SK-N-SH (cell line): ENCODE results near the gene PLCG2. TPM values are rescaled to one million over a fixed set of nuclear protein-coding genes. Genes with fewer than 3 reads are reported as not detected.

Experiments
- CTCF ChIA-PET: fragments of 300-600, 350-600 bp; formaldehyde crosslinking; extraction: SDS; loops from one replicate; lab custom pipeline; 2021; lab: Yijun Ruan, JAX
- POLR2A ChIA-PET: fragments of 350-600 bp; sonication (Branson Sonifier 250); formaldehyde crosslinking; extraction: SDS; loops from one replicate; lab custom pipeline; 2020; ENCODE audit warnings: antibody characterized with exemption, inconsistent platforms; lab: Yijun Ruan, JAX
- DNase-seq: peaks from one replicate; pipeline ENCODE4 v3.0.0; 2012
- H2AFZ ChIP-seq: fragments of 200-600 bp; sonication (generic); 2 replicates; pipeline ENCODE4 v1.8.1; 2016; ENCODE audit warnings: antibody characterized with exemption, mild to moderate bottlenecking, low read depth
- H3F3A ChIP-seq: fragments of 200-600 bp; sonication (generic); replicated peaks from 2 replicates; pipeline ENCODE3; 2016; ENCODE audit warnings: antibody characterized with exemption, mild to moderate bottlenecking; ENCODE audit not compliant: insufficient read depth
- H3K27ac ChIP-seq, 2 experiments: fragments of 200-500 bp in 1 of 2; fragments of 200-600 bp in 1 of 2; sonication (Bioruptor generic) in 1 of 2; sonication (generic), shearing (Covaris generic) in 1 of 2; 2 replicates each; pipeline versions ENCODE4 v1.5.1 to v1.6.1; 2014 to 2016; ENCODE audit warnings: low read depth in 2 of 2, inconsistent platforms in 1 of 2, low read length in 1 of 2, mild to moderate bottlenecking in 1 of 2, mixed read lengths in 1 of 2
- H3K27me3 ChIP-seq: fragments of 200-600 bp; sonication (generic), shearing (Covaris generic); 2 replicates; pipeline ENCODE4 v1.6.1; 2016; ENCODE audit warnings: mixed run types; ENCODE audit not compliant: insufficient read depth
- H3K36me3 ChIP-seq, 2 experiments: fragments of 200-500 bp in 1 of 2; fragments of 200-600 bp in 1 of 2; sonication (Bioruptor generic) in 1 of 2; sonication (generic) in 1 of 2; replicated peaks in 1 of 2; 2 replicates each; pipeline versions ENCODE3 to v1.5.1; 2014 to 2016; ENCODE audit warnings: low read length in 1 of 2, mild to moderate bottlenecking in 1 of 2; ENCODE audit not compliant: insufficient read depth in 2 of 2, control insufficient read depth in 1 of 2
- H3K4me1 ChIP-seq, 2 experiments: fragments of 200-500 bp in 1 of 2; fragments of 200-600 bp in 1 of 2; sonication (Bioruptor generic) in 1 of 2; sonication (generic), shearing (Covaris generic) in 1 of 2; 2 replicates each; pipeline versions ENCODE4 v1.5.1 to v1.6.1; 2014 to 2016; ENCODE audit warnings: low read depth in 1 of 2, low read length in 1 of 2, mixed run types in 1 of 2; ENCODE audit not compliant: insufficient read depth in 2 of 2, control insufficient read depth in 1 of 2
- H3K4me2 ChIP-seq: fragments of 200-600 bp; sonication (generic), shearing (Covaris generic); 2 replicates; pipeline ENCODE4 v1.6.1; 2017; ENCODE audit warnings: mixed run types
- H3K4me3 ChIP-seq, 2 experiments: fragments of 200-500 bp in 1 of 2; fragments of 200-600 bp in 1 of 2; sonication (Bioruptor generic) in 1 of 2; sonication (generic), shearing (Covaris generic) in 1 of 2; 2 replicates each; pipeline versions ENCODE4 v1.5.1 to v1.8.1; 2014 to 2016; ENCODE audit warnings: low read depth in 2 of 2, inconsistent platforms in 1 of 2, low read length in 1 of 2, mild to moderate bottlenecking in 1 of 2, mixed read lengths in 1 of 2, moderate library complexity in 1 of 2
- H3K79me2 ChIP-seq: fragments of 200-600 bp; sonication (generic); 2 replicates; pipeline ENCODE4 v1.8.1; 2017; ENCODE audit warnings: mild to moderate bottlenecking; ENCODE audit not compliant: insufficient read depth
- H3K9ac ChIP-seq: fragments of 200-600 bp; sonication (generic); 2 replicates; pipeline ENCODE4 v1.6.1; 2017; ENCODE audit warnings: mixed run types
- H3K9me2 ChIP-seq: fragments of 200-600 bp; sonication (generic); 2 replicates; pipeline ENCODE4 v1.6.1; 2017; ENCODE audit warnings: mixed run types
- H3K9me3 ChIP-seq: fragments of 200-600 bp; sonication (generic); 2 replicates; pipeline ENCODE4 v1.6.1; 2017; ENCODE audit warnings: mixed run types, mild to moderate bottlenecking, moderate library complexity
- H4K20me1 ChIP-seq: fragments of 200-600 bp; sonication (generic); 2 replicates; pipeline ENCODE4 v1.6.1; 2017; ENCODE audit warnings: mild to moderate bottlenecking, mixed run types; ENCODE audit not compliant: insufficient read depth
- FOXM1 ChIP-seq: IDR thresholded peaks from 2 replicates; pipeline ENCODE4 v1.4.0; 2012; ENCODE audit warnings: low read depth, mild to moderate bottlenecking
- GABPA ChIP-seq: IDR thresholded peaks from 2 replicates; pipeline ENCODE4 v1.4.0; 2012; ENCODE audit warnings: low read depth, mild to moderate bottlenecking
- NRF1 ChIP-seq: IDR thresholded peaks from 2 replicates; pipeline ENCODE4 v1.6.1; 2012; ENCODE audit warnings: low read depth, mild to moderate bottlenecking, low read length
- RCOR1 ChIP-seq: fragments of 150-350 bp; IDR thresholded peaks from 2 replicates; pipeline ENCODE4 v1.6.1; 2017; ENCODE audit warnings: antibody characterized with exemption, low read length
- RXRA ChIP-seq: IDR thresholded peaks from 2 replicates; pipeline ENCODE4 v1.4.0; 2012; ENCODE audit warnings: low read depth, mild to moderate bottlenecking, borderline replicate concordance
- SIN3A ChIP-seq: IDR thresholded peaks from 2 replicates; pipeline ENCODE4 v1.6.1; 2012; ENCODE audit warnings: low read depth, mild to moderate bottlenecking, low read length, moderate library complexity, borderline replicate concordance
- SMC3 ChIP-seq: IDR thresholded peaks from 2 replicates; pipeline ENCODE4 v1.6.1; 2012; ENCODE audit warnings: low read depth, low read length, improper control_type of control experiment
- TAF1 ChIP-seq: IDR thresholded peaks from 2 replicates; pipeline ENCODE4 v1.6.1; 2012; ENCODE audit warnings: low read depth, mild to moderate bottlenecking, low read length, moderate library complexity, borderline replicate concordance
- YY1 ChIP-seq: IDR thresholded peaks from 2 replicates; pipeline ENCODE4 v1.4.0; 2012; ENCODE audit warnings: low read depth, mild to moderate bottlenecking
- WGBS: methylation state at CpG from one replicate; pipeline ENCODE4 v1.1.6; 2017; ENCODE audit warnings: low lambda C conversion rate; 5-methylcytosine and 5-hydroxymethylcytosine counted together
- polyA plus RNA-seq, 3 experiments: library from polyadenylated mRNA; depleted of rRNA; stranded (reverse); fragments of >200 nt; gene quantifications; 2 replicates each; pipeline ENCODE4 v1.2.3, GENCODE V29; 2012

PLCG2 gene
- polyA plus RNA-seq, 1 of the 3 experiments (the other 2 are of a cell fraction): 0.23 TPM

- Histone ChIP-seq H3F3A (no peaks in the 10 kb centered on the region), H3K79me2 (no peaks in the 10 kb centered on the region), H3K27me3 (no peaks in the 10 kb centered on the region), H3K27ac (no peak overlapping the region), H3K9me3 (no peaks in the 10 kb centered on the region), H3K9ac (no peak overlapping the region), H3K4me3 (no peak overlapping the region), H3K9me2 (no peaks in the 10 kb centered on the region), H4K20me1 (no peaks in the 10 kb centered on the region), H2AFZ (no peak overlapping the region), H3K4me2 (no peak overlapping the region), H3K36me3 (no peaks in the 10 kb centered on the region), H3K4me1 (no peaks in the 10 kb centered on the region)
- ChIA-PET POLR2A (no interaction called here), CTCF (interaction anchor here (0.6 to 1.2 kb wide), 3 partner anchors 14 to 235 kb away, joined by 3 read pairs; no protein-coding TSS in a partner anchor)
- no peak for TF ChIP-seq GABPA
- no peak for TF ChIP-seq RCOR1
- TF ChIP-seq RXRA: no peak
- TF ChIP-seq FOXM1: no peak
- WGBS: 18% methylated on average over 8 of the region's 9 CpGs
- no peak for DNase-seq
Measured at GRCh38 chr16:81830845-81831540, 51.9 kb downstream of the PLCG2 start.

DNA sequence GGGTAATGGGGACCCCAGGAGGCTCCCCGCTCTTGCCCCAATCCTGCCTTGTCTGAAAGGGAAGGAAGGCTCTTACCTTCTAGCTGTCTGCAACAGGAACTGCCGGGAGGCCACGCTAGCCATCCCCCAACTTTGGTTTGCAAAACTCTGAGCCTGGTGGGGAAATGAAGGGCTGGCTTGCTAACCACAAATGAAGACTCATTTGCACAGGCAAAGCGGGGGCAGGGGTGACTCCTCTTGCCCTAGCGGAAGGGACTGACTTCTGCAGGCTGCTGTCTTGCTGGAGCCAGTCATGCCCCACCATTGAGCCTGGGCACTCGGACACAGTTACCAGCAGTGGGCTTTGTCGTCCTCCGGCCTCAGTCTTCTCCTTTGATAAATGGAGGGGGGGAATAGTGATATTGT lies 52.6 kb downstream of the PLCG2 start:
- H3K36me3 ChIP-seq: no peaks in the 10 kb centered on the region

GRCh38 chr16:81832801-81833547 lies 53.9 kb downstream of the PLCG2 start:
- no peaks in the 10 kb centered on the region for H3K79me2 ChIP-seq
- TF ChIP-seq SIN3A: no peak
- no peak for TF ChIP-seq YY1
- H2AFZ ChIP-seq: no peak overlapping the region
- no peak for DNase-seq
- no peak overlapping the region for H3K27ac ChIP-seq
- ChIA-PET CTCF (no interaction called here), POLR2A (no interaction called here)
- H3K36me3 ChIP-seq: no peaks in the 10 kb centered on the region
- no peaks in the 10 kb centered on the region; the same call in none of the 2 replicates for H3K27me3 ChIP-seq
- no peaks in the 10 kb centered on the region for H3K4me1 ChIP-seq
- H3K9me2 ChIP-seq: no peaks in the 10 kb centered on the region
- no peak overlapping the region for H3K4me2 ChIP-seq
- no peaks in the 10 kb centered on the region for H3K9me3 ChIP-seq
- no peaks in the 10 kb centered on the region for H3F3A ChIP-seq
- no peaks in the 10 kb centered on the region for H4K20me1 ChIP-seq
- 35% methylated on average over 9 of the region's 12 CpGs for WGBS
- H3K9ac ChIP-seq: no peak overlapping the region
- no peak overlapping the region for H3K4me3 ChIP-seq

More for the DNA sequence above, 52.6 kb downstream of the PLCG2 start:
- ChIA-PET CTCF (interaction anchor here (1.2 kb wide), 1 partner anchor 14 kb away, joined by 3 read pairs; no protein-coding TSS in a partner anchor), POLR2A (no interaction called here)
- Histone ChIP-seq H4K20me1 (no peaks in the 10 kb centered on the region), H3K4me1 (no peaks in the 10 kb centered on the region), H3K79me2 (no peaks in the 10 kb centered on the region), H3K4me2 (no peak overlapping the region), H3K27me3 (no peaks in the 10 kb centered on the region; the same call in 1 of the 2 replicates), H3K27ac (no peak overlapping the region), H3F3A (no peaks in the 10 kb centered on the region), H2AFZ (no peak overlapping the region), H3K9me3 (no peaks in the 10 kb centered on the region), H3K9me2 (no peaks in the 10 kb centered on the region), H3K4me3 (no peak overlapping the region), H3K9ac (no peak overlapping the region)
- TF ChIP-seq RXRA (no peak), TAF1 (no peak), SMC3 (no peak), YY1 (no peak), NRF1 (no peak), GABPA (no peak)
- 56% methylated on average over 7 of the region's 8 CpGs for WGBS
- no peak for DNase-seq
